ENCODE results near the gene DIO2.

The DIO2 gene

DNA sequence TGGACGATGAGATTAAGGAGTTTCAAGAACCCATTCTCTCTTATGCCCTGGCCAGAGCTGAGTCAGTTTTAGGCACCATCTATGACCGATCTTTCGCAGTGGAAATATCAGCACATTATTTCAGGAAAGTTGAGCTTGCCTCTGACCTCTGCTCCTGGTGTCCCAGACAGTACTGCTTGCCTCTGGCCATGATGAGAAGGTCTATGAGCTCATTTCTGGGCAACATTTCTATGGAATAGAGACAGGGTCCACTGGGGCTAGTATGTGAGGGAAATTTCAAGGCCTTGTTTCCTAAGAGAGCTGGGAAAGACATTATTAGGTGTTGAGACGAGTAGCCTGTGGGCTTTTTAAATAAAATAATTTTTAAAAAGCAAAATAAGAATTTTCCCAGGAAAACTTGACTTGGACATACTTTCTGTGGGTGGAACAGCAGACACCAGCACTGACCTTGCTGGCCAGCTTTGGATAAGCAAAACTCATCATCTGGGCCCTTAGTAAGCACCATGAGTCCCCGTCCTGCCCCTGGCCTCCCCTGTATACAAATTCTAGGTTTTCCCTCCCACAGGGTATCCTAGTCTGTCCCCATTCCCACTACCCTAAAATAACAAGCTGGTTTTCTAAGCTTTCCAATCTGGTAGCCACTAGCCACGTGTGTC, 43.4 kb downstream of the DIO2 start:
- no peak for DNase-seq (ENCODE audit: low read depth)

DNA sequence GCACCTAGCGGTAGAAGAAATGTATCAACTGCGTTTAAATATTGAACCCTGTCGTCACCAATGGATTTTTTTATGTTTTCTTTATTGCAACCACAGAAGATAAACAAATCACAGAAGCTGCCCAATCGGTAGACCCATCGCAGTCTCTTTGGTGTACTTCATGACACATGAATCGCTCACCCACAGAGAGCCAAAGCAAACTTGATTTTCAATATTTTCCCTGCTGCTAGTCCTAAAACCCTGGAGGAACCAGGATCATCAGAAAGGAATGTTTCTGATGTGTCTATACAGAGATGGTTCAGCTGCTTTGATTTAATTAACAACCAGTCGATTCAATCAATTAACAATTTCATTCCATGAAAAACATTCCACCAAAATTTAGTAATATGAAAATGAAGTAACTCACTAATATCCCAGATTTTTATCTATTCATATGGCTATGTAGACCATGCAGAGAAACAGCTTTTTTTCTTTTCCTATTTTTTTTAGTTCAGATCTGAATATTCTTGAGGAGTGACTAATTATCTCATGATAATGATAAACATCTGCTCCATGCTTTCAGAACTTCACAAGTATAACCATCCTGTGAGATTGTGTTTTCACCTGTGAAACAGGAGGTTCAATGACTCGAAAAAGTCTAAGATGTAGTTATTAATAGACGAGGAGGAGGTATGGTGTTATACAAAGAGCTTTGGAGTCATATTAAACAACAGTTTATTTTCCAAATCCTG, 46.1 kb downstream of the DIO2 start:
- DNase-seq (ENCODE audit: low read depth) = no peak

DNA sequence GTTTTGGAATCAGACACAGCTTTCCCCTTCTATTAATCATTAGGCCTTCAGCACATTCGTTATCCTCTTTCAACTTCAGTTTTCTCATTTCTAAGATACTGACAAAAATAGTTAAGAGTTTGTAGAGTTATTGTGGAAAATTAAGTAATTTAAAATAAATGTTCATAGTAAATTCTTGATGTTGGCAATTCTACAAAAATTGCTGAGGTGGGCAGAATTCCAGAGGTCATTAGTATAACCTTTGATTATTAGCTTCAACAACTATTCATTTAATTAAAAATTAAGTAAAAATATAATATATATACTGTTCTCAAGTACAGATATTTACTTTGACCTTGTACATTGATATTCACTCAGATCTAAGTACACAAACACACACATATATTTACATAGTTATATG, 58.5 kb downstream of the DIO2 start:
- no peak for DNase-seq (ENCODE audit: low read depth)

DNA sequence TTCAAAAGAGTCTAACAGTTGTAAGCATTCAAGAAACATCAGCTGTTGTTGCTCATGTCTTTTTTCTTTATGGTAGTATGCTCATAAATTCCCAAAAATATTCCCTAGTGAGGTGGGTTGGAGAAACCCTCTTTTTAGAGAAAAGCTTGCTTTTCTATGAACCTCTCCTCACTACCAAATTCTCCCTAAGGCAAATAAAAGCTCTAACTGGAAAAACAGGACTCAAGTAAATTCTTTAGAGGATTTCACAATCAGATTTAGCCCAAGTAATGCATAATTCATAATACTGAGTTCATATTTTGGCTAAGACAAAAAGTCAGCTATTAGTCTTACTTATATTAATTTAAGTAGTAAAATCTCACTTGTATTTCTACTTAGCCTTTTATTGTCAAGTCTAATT, 59.1 kb downstream of the DIO2 start:
- no peak for DNase-seq (ENCODE audit: low read depth)

DNA sequence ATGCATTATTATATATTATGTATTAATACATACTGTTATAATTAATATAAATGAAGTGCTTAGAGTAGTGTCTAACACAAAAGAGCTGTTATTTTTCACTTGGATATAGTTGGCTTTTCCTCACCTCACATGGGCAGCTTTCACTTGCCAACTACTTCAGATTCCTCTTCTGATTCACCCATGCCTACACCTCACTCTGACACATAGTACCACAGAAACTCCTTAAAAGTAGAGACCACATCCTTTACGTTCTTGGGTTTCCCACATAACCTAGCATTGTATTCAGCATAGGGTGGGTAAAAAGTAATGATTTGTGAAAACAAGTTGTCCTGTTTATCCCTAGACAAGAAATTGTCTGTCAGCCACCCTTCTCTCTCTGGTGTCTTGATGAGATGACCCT, 61.0 kb downstream of the DIO2 start:
- DNase-seq (ENCODE audit: low read depth) = no peak
